KMS-11 (cell line): ENCODE measurements around the gene CD28.

ENCODE experiments used
- H2AFZ ChIP-seq: fragments of 200-600 bp; sonication (generic); 2 replicates; pipeline ENCODE4 v1.6.1; 2016; ENCODE audit warnings: antibody characterized with exemption, mixed run types, low read depth
- H3K27ac ChIP-seq: fragments of 200-600 bp; sonication (generic); 2 replicates; pipeline ENCODE4 v1.6.1; 2016; ENCODE audit warnings: mild to moderate bottlenecking, mixed run types
- H3K27me3 ChIP-seq: fragments of 200-600 bp; sonication (generic); 2 replicates; pipeline ENCODE4 v1.6.1; 2017; ENCODE audit warnings: mild to moderate bottlenecking, low read depth, mixed run types, moderate library complexity; ENCODE audit not compliant: insufficient read depth
- H3K36me3 ChIP-seq: fragments of 200-600 bp; sonication (generic); 2 replicates; pipeline ENCODE4 v1.6.1; 2017; ENCODE audit warnings: mild to moderate bottlenecking, mixed run types; ENCODE audit not compliant: insufficient read depth
- H3K4me1 ChIP-seq: fragments of 200-600 bp; sonication (generic); 2 replicates; pipeline ENCODE4 v1.6.1; 2016; ENCODE audit warnings: mild to moderate bottlenecking, low read depth, mixed run types; ENCODE audit not compliant: poor library complexity, severe bottlenecking
- H3K4me2 ChIP-seq: fragments of 200-600 bp; sonication (generic); 2 replicates; pipeline ENCODE4 v1.7.0; 2016; ENCODE audit warnings: mild to moderate bottlenecking, mixed run types
- H3K4me3 ChIP-seq: fragments of 200-600 bp; sonication (generic); IDR thresholded peaks from 2 replicates; pipeline ENCODE4 v1.6.1; 2017; ENCODE audit warnings: low read depth, low read length, mixed read lengths; ENCODE audit not compliant: insufficient read depth
- H3K79me2 ChIP-seq: fragments of 200-600 bp; sonication (generic); 2 replicates; pipeline ENCODE4 v1.6.1; 2016; ENCODE audit warnings: low read depth, mixed run types; ENCODE audit not compliant: insufficient read depth
- H3K9ac ChIP-seq: fragments of 200-600 bp; sonication (generic); 2 replicates; pipeline ENCODE4 v1.6.1; 2016; ENCODE audit warnings: mild to moderate bottlenecking, mixed run types
- H4K20me1 ChIP-seq: fragments of 200-600 bp; sonication (generic); 2 replicates; pipeline ENCODE4 v1.6.1; 2016; ENCODE audit warnings: mild to moderate bottlenecking, mixed run types; ENCODE audit not compliant: insufficient read depth
- CTCF ChIP-seq: fragments of 200-600 bp; sonication (generic); conservative IDR thresholded peaks from 2 replicates; pipeline ENCODE4 v1.6.1; 2017; ENCODE audit warnings: low read depth, mild to moderate bottlenecking, antibody characterized with exemption, low read length, moderate library complexity, mixed read lengths

Gene CD28

GRCh38 chr2:203713381-203713780, 6.9 kb downstream of the CD28 start:
- Histone ChIP-seq H4K20me1 (no peaks in the 10 kb centered on the region), H3K36me3 (no peaks in the 10 kb centered on the region), H2AFZ (no peak overlapping the region), H3K79me2 (peaks cover 97% of the 10 kb centered on the region), H3K27ac (no peak overlapping the region), H3K9ac (no peak overlapping the region), H3K4me1 (peaks cover 98% of the 10 kb centered on the region), H3K27me3 (no peaks in the 10 kb centered on the region), H3K4me3 (no peak overlapping the region), H3K4me2 (0 out of 2 replicates have a peak overlapping the region, but pooled peaks have one; percentile 83)
- no peak for TF ChIP-seq CTCF

GRCh38 chr2:203714112-203714511, 7.7 kb downstream of the CD28 start:
- Histone ChIP-seq H3K4me3 (no peak overlapping the region), H3K27ac (no peak overlapping the region), H3K9ac (no peak overlapping the region), H4K20me1 (no peaks in the 10 kb centered on the region), H3K4me1 (peaks cover 98% of the 10 kb centered on the region), H3K27me3 (no peaks in the 10 kb centered on the region), H2AFZ (no peak overlapping the region), H3K79me2 (peaks cover 97% of the 10 kb centered on the region), H3K36me3 (no peaks in the 10 kb centered on the region), H3K4me2 (no peak overlapping the region; the same call in 1 of the 2 replicates)
- TF ChIP-seq CTCF: no peak

- Histone ChIP-seq H3K4me1 (peaks cover 100% of the 10 kb centered on the region), H3K4me2 (no peak overlapping the region)
- no peak for TF ChIP-seq CTCF
Observed at GRCh38 chr2:203715744-203716143, 9.3 kb downstream of the CD28 start.

GRCh38 chr2:203718087-203718486, 11.6 kb downstream of the CD28 start:
- no peak overlapping the region for H3K4me3 ChIP-seq
- H2AFZ ChIP-seq: peak overlapping the region; percentile 11; the same call in 1 of the 2 replicates

More at GRCh38 chr2:203715744-203716143, 9.3 kb downstream of the CD28 start:
- H3K27ac ChIP-seq: no peak overlapping the region
- H4K20me1 ChIP-seq: no peaks in the 10 kb centered on the region
- no peaks in the 10 kb centered on the region for H3K27me3 ChIP-seq
- no peak overlapping the region for H3K9ac ChIP-seq
- H3K4me3 ChIP-seq: no peak overlapping the region
- H3K79me2 ChIP-seq: peaks cover 97% of the 10 kb centered on the region
- no peaks in the 10 kb centered on the region for H3K36me3 ChIP-seq
- no peak overlapping the region for H2AFZ ChIP-seq

More at GRCh38 chr2:203718087-203718486, 11.6 kb downstream of the CD28 start:
- Histone ChIP-seq H3K27me3 (no peaks in the 10 kb centered on the region), H3K36me3 (no peaks in the 10 kb centered on the region), H4K20me1 (no peaks in the 10 kb centered on the region), H3K27ac (peak overlapping the region; percentile 46), H3K4me1 (peaks cover 78% of the 10 kb centered on the region), H3K79me2 (peaks cover 95% of the 10 kb centered on the region), H3K9ac (peak overlapping the region; percentile 2; the same call in 1 of the 2 replicates), H3K4me2 (peak overlapping the region; percentile 69)
- TF ChIP-seq CTCF: no peak
